ENCODE data around the gene NPFF.

DNA sequence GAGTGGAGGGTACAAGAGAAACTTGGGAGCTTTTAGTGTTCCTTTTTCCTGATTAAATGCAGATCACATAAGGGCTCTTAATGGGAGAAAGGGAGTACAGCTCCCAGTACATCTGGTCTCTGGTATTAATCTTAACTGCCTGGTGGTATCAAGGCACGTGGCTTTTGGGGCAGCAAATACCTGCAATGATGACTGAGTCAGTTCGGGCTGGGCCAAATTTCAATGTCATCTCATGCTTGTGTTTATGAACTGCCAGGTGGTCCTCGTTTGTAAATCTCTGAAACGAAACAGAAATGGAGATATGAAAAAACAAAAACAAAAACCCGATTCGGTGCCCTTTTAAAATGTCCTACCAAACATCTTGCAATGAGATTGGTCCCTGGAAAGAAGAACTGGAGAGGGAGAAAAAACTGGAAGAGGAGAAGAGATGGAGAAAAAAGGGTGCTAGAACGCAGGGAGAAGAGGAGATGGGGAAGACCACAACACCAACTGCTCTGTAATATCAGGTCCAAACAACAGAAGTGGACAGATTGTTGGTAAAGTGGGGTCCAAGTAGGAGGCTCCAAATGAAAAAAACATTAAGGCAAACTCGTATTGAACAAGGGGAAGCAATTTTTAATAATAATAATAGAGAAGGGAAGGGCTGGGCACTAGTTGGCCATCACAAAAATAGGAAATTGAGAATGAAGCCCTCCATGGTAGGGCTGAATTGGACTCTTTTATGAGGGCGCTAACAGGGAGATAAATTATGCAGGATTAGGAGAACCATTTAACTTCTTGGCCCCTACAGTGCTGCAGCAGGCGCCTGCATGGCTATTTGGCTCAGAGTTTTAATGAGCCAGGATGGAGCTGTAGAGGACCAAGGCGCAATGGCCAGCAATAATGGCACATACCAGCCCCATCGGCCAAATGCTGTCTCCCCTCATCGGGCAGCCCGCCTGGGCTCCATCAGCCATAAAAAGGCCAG, 45.4 kb upstream of the NPFF start:
- TF ChIP-seq, protein P1, sequence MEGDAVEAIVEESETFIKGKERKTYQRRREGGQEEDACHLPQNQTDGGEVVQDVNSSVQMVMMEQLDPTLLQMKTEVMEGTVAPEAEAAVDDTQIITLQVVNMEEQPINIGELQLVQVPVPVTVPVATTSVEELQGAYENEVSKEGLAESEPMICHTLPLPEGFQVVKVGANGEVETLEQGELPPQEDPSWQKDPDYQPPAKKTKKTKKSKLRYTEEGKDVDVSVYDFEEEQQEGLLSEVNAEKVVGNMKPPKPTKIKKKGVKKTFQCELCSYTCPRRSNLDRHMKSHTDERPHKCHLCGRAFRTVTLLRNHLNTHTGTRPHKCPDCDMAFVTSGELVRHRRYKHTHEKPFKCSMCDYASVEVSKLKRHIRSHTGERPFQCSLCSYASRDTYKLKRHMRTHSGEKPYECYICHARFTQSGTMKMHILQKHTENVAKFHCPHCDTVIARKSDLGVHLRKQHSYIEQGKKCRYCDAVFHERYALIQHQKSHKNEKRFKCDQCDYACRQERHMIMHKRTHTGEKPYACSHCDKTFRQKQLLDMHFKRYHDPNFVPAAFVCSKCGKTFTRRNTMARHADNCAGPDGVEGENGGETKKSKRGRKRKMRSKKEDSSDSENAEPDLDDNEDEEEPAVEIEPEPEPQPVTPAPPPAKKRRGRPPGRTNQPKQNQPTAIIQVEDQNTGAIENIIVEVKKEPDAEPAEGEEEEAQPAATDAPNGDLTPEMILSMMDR (IDR thresholded peaks at IDR 0.05): no peak
- TF ChIP-seq POLR2A (IDR thresholded peaks at IDR 0.05): no peak
